HL-60 (cell line): Measurements from ENCODE around the gene FGF14.

Experiments
- DNase-seq, 2 experiments: peaks; one replicate each; pipeline ENCODE4 v3.0.0-alpha.2; 2010 to 2020; ENCODE audit warnings: low read depth in 1 of 2, low spot score in 1 of 2
- H3K27ac ChIP-seq: fragments of 250-450 bp; sonication (Bioruptor Pico); replicated peaks from 2 replicates; pipeline ENCODE4 v1.5.1; 2020; ENCODE audit warnings: mild to moderate bottlenecking, moderate library complexity
- H3K27me3 ChIP-seq: fragments of 250-450 bp; sonication (Bioruptor Pico); 2 replicates; pipeline ENCODE4 v1.5.1; 2021; ENCODE audit warnings: mild to moderate bottlenecking, moderate library complexity; ENCODE audit not compliant: insufficient read depth, poor library complexity, severe bottlenecking
- H3K4me3 ChIP-seq: replicated peaks from 2 replicates; pipeline ENCODE4 v1.5.1; 2011; ENCODE audit warnings: mild to moderate bottlenecking, control low read depth, low read length; ENCODE audit not compliant: insufficient read depth
- GABPA ChIP-seq: IDR thresholded peaks from 2 replicates; pipeline ENCODE4 v1.6.1; 2012; ENCODE audit warnings: low read depth
- POLR2AphosphoS5 ChIP-seq: IDR thresholded peaks from 2 replicates; pipeline ENCODE4 v1.6.1; 2012; ENCODE audit warnings: low read depth
- SPI1 ChIP-seq: IDR thresholded peaks from 2 replicates; pipeline ENCODE4 v1.6.1; 2012; ENCODE audit warnings: low read depth, mild to moderate bottlenecking, borderline replicate concordance
- TF ChIP-seq, protein P1 (sequence below): IDR thresholded peaks from 2 replicates; pipeline ENCODE4 v1.6.1; 2012; ENCODE audit warnings: low read depth; ENCODE audit not compliant: insufficient replicate concordance
- TF ChIP-seq, protein P2 (sequence below): IDR thresholded peaks from one replicate; pipeline ENCODE4 v1.5.1; 2011; ENCODE audit warnings: low read length, control low read depth, inconsistent platforms; ENCODE audit not compliant: insufficient read depth

Gene FGF14

DNA sequence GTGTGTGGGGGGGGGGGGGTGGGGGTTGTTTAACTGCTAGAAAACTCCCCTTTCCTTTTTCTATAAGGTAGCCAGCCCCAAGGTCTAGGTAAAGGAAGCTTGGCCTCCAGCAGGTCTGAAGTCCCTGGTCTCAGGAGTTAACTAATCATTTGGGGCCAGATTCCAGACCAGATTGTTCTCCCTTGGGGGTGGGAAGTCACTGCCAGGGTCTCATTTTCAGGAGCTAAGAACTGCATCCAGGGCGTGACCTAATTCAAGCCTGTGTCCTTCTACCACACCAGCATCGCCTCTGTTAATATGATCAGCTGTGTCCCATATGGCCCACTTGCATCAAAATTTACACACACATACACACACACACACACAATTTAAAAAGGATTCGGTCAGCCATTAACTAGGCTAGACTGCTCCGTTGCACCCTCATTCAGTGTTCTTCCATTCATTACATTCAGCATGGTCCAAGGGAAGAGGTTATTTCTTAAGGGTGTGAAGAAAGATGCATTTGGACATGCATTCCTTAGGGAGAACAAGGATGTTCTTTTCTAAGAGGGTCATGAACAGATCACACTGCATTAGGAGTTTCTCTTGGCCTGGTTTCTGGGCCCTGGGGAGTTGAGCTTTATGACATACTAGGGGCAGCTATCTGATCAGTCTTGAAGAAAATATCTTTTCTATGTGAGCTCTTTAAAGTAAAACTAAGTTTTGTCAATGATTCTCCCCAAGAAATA lies 91.0 kb downstream of the FGF14 start:
- no peak for TF ChIP-seq POLR2AphosphoS5
- TF ChIP-seq, protein P1, sequence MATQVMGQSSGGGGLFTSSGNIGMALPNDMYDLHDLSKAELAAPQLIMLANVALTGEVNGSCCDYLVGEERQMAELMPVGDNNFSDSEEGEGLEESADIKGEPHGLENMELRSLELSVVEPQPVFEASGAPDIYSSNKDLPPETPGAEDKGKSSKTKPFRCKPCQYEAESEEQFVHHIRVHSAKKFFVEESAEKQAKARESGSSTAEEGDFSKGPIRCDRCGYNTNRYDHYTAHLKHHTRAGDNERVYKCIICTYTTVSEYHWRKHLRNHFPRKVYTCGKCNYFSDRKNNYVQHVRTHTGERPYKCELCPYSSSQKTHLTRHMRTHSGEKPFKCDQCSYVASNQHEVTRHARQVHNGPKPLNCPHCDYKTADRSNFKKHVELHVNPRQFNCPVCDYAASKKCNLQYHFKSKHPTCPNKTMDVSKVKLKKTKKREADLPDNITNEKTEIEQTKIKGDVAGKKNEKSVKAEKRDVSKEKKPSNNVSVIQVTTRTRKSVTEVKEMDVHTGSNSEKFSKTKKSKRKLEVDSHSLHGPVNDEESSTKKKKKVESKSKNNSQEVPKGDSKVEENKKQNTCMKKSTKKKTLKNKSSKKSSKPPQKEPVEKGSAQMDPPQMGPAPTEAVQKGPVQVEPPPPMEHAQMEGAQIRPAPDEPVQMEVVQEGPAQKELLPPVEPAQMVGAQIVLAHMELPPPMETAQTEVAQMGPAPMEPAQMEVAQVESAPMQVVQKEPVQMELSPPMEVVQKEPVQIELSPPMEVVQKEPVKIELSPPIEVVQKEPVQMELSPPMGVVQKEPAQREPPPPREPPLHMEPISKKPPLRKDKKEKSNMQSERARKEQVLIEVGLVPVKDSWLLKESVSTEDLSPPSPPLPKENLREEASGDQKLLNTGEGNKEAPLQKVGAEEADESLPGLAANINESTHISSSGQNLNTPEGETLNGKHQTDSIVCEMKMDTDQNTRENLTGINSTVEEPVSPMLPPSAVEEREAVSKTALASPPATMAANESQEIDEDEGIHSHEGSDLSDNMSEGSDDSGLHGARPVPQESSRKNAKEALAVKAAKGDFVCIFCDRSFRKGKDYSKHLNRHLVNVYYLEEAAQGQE: no peak
- no peak for TF ChIP-seq SPI1
- TF ChIP-seq GABPA: no peak
- TF ChIP-seq, protein P2, sequence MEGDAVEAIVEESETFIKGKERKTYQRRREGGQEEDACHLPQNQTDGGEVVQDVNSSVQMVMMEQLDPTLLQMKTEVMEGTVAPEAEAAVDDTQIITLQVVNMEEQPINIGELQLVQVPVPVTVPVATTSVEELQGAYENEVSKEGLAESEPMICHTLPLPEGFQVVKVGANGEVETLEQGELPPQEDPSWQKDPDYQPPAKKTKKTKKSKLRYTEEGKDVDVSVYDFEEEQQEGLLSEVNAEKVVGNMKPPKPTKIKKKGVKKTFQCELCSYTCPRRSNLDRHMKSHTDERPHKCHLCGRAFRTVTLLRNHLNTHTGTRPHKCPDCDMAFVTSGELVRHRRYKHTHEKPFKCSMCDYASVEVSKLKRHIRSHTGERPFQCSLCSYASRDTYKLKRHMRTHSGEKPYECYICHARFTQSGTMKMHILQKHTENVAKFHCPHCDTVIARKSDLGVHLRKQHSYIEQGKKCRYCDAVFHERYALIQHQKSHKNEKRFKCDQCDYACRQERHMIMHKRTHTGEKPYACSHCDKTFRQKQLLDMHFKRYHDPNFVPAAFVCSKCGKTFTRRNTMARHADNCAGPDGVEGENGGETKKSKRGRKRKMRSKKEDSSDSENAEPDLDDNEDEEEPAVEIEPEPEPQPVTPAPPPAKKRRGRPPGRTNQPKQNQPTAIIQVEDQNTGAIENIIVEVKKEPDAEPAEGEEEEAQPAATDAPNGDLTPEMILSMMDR: no peak
- peaks cover 3% of the 10 kb centered on the region for H3K27me3 ChIP-seq
- H3K27ac ChIP-seq: no peak overlapping the region
- DNase-seq: no peak
- H3K4me3 ChIP-seq: no peak overlapping the region

DNA sequence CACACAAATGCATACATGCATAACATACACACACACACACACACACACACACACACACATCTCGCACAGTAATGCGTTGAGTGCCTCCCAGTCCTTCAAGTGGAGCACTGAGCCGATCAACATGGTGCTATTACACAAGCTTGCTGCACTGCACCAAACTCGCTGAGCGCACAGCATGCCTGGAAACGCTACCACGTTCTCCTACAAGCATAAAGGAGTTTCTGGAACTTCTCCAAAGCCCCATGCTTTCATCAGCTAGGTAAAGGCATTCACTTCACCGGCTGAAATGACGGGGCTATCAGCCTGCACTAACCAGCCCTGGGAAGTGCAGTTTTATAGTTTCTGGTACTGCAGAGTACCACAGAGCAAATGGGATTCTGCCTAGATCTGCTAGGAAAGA lies 92.7 kb downstream of the FGF14 start:
- H3K4me3 ChIP-seq: no peak overlapping the region
- TF ChIP-seq SPI1 (no peak), GABPA (no peak), POLR2AphosphoS5 (no peak)
- TF ChIP-seq, protein P2: no peak
- TF ChIP-seq, protein P1: no peak
- H3K27ac ChIP-seq: no peak overlapping the region
- H3K27me3 ChIP-seq: peaks cover 3% of the 10 kb centered on the region
- DNase-seq: no peak

- H3K27me3 ChIP-seq: no peaks in the 10 kb centered on the region
- DNase-seq: no peak
- H3K4me3 ChIP-seq: no peak overlapping the region
- H3K27ac ChIP-seq: no peak overlapping the region
- TF ChIP-seq POLR2AphosphoS5 (no peak), GABPA (no peak), SPI1 (no peak)
- TF ChIP-seq, protein P2: no peak
- TF ChIP-seq, protein P1: no peak
Observed at GRCh38 chr13:102302534-102302933, 99.3 kb downstream of the FGF14 start.
